Left ventricle myocardium inferior (tissue), 1 donor: ENCODE measurements around the gene PON3. TPM values are rescaled to one million over a fixed set of nuclear protein-coding genes. Genes with fewer than 3 reads are reported as not detected.

Experiments
- total RNA-seq: library from RNA; stranded (reverse); fragmentation: NEBNext Ultra II Directional; extraction: Animal tissue kit (Norgen Biotek cat#: 25700); gene quantifications from one replicate; pipeline ENCODE4 v1.2.1, GENCODE V29; 2021
- donor health status: DM: no; HTN: yes; CAD: no; lungs with severe emphysema.

Gene PON3
- total RNA-seq, 1 donor from 2014 or later = 0.69 TPM

Other genes with a start within 250 kb of the PON3 start
- not detected for gene PON1, start 71.8 kb downstream of the PON3 start, total RNA-seq
- gene PON2, start 38.7 kb upstream of the PON3 start, total RNA-seq = 36.5 TPM
- 6.3 TPM for gene ASB4, start 89.6 kb upstream of the PON3 start, total RNA-seq
- gene PDK4, start 200.1 kb upstream of the PON3 start, total RNA-seq = 325 TPM